Chondrocyte (in vitro differentiated cells): ENCODE data around the gene ZNF532. TPM values are rescaled to one million over a fixed set of nuclear protein-coding genes. Genes with fewer than 3 reads are reported as not detected.

ENCODE experiments used
- DNase-seq: peaks from one replicate; pipeline ENCODE4 v3.0.0; 2021; ENCODE audit warnings: mixed read lengths, low spot score
- H3K27ac Mint-ChIP-seq: one replicate; pipeline ENCODE4 v1.8.0; 2021; ENCODE audit warnings: mild to moderate bottlenecking, moderate library complexity, mixed read lengths; ENCODE audit not compliant: unreplicated experiment
- H3K27me3 Mint-ChIP-seq: 2 replicates; pipeline ENCODE4 v1.8.0; 2021; ENCODE audit warnings: low read depth, mixed read lengths
- H3K36me3 Mint-ChIP-seq: 2 replicates; pipeline ENCODE4 v1.8.0; 2021; ENCODE audit warnings: low read depth, mixed read lengths
- H3K4me1 Mint-ChIP-seq: 2 replicates; pipeline ENCODE4 v1.8.0; 2021; ENCODE audit warnings: low read depth, mild to moderate bottlenecking, mixed read lengths
- H3K4me3 Mint-ChIP-seq: one replicate; pipeline ENCODE4 v1.8.0; 2021; ENCODE audit warnings: mild to moderate bottlenecking, moderate library complexity, mixed read lengths; ENCODE audit not compliant: unreplicated experiment
- H3K9me3 Mint-ChIP-seq: 2 replicates; pipeline ENCODE4 v1.8.0; 2021; ENCODE audit warnings: low read depth, mixed read lengths
- total RNA-seq: library from RNA; stranded (reverse); gene quantifications from 3 replicates; pipeline ENCODE4 v1.2.1, GENCODE V29; 2021
- TF ChIP-seq, protein P1 (sequence below): fragments of 200-600 bp; sonication (generic); IDR thresholded peaks from 2 replicates; pipeline ENCODE4 v1.5.0; 2021; ENCODE audit warnings: antibody characterized with exemption, mild to moderate bottlenecking, moderate library complexity

Gene ZNF532
- total RNA-seq, 1 donor from 2014 or later: 162 TPM

DNA sequence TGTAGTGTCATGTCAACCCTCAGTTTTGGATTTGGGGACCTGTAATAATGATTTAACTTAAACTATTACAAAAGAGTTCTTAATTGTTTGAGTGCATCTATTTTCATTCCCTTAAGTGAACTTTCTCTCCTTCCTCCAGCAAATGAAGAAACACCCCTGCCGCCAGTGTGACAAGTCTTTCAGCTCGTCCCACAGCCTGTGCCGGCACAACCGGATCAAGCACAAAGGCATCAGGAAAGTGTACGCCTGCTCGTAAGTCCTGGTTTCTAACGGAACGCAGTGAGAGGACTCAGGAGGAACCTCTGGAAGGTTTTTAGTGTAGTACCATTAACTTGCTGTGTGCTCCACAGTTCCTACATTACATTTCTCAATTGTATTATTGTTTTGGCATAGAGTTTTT lies 114.2 kb downstream of the ZNF532 start:
- Mint-ChIP-seq H3K36me3 (peaks cover 44% of the 10 kb centered on the region), H3K27ac (no peak overlapping the region), H3K27me3 (no peaks in the 10 kb centered on the region), H3K4me3 (no peak overlapping the region), H3K9me3 (no peaks in the 10 kb centered on the region), H3K4me1 (peaks cover 32% of the 10 kb centered on the region)
- no peak for DNase-seq
- TF ChIP-seq, protein P1, sequence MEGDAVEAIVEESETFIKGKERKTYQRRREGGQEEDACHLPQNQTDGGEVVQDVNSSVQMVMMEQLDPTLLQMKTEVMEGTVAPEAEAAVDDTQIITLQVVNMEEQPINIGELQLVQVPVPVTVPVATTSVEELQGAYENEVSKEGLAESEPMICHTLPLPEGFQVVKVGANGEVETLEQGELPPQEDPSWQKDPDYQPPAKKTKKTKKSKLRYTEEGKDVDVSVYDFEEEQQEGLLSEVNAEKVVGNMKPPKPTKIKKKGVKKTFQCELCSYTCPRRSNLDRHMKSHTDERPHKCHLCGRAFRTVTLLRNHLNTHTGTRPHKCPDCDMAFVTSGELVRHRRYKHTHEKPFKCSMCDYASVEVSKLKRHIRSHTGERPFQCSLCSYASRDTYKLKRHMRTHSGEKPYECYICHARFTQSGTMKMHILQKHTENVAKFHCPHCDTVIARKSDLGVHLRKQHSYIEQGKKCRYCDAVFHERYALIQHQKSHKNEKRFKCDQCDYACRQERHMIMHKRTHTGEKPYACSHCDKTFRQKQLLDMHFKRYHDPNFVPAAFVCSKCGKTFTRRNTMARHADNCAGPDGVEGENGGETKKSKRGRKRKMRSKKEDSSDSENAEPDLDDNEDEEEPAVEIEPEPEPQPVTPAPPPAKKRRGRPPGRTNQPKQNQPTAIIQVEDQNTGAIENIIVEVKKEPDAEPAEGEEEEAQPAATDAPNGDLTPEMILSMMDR: no peak

DNA sequence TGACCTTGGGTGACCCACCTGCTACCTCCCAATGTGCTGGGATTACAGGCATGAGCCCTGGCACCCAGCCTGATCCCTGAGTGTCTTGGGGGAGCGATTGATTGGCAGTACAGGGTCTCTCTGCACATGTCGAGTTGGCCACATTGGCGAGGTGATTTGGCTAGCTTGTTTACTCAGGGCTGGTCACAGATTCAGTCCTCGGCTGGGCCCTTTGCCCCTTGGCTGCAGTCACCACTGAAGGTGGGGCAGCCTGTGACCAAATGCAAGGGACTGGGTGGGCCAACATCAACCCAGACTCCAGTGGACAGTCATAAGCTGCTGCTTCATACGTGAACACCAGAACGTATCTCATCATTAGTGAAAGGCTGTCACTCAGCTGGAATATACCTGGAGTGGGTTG lies 114.9 kb downstream of the ZNF532 start:
- DNase-seq: no peak
- TF ChIP-seq, protein P1: no peak
- Mint-ChIP-seq H3K9me3 (no peaks in the 10 kb centered on the region), H3K27me3 (no peaks in the 10 kb centered on the region), H3K27ac (no peak overlapping the region), H3K36me3 (peaks cover 45% of the 10 kb centered on the region), H3K4me3 (no peak overlapping the region), H3K4me1 (peaks cover 32% of the 10 kb centered on the region)

DNA sequence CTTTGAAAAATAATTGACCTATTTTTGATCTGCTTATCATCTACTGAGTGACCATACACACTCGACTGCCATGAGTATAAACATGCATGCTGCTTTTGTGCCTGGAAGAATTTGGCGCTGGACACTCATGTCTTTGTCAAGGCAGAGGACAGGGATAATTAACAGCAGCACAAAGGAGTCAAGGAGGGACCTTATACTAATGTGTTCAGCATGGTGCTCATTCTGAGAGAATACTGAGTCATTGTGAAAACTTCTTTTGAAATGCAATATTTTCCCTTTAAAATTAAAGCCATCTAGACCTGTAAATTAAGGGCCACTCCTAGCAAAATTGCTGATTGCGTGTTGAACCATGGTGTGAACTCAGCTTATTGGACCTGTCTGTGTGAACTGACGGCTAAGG lies 116.3 kb downstream of the ZNF532 start:
- TF ChIP-seq, protein P1: no peak
- Mint-ChIP-seq H3K36me3 (peaks cover 42% of the 10 kb centered on the region), H3K27ac (no peak overlapping the region), H3K4me1 (peaks cover 20% of the 10 kb centered on the region), H3K27me3 (no peaks in the 10 kb centered on the region), H3K4me3 (no peak overlapping the region), H3K9me3 (no peaks in the 10 kb centered on the region)
- DNase-seq: no peak

GRCh38 chr18:58983260-58984155 lies 118.8 kb downstream of the ZNF532 start:
- H3K4me1 Mint-ChIP-seq: peaks cover 15% of the 10 kb centered on the region
- no peaks in the 10 kb centered on the region for H3K9me3 Mint-ChIP-seq
- peaks cover 44% of the 10 kb centered on the region for H3K36me3 Mint-ChIP-seq
- H3K4me3 Mint-ChIP-seq: no peak overlapping the region
- TF ChIP-seq, protein P1: no peak
- peak overlapping the region; percentile 78 for H3K27ac Mint-ChIP-seq
- H3K27me3 Mint-ChIP-seq: no peaks in the 10 kb centered on the region
- no peak for DNase-seq

DNA sequence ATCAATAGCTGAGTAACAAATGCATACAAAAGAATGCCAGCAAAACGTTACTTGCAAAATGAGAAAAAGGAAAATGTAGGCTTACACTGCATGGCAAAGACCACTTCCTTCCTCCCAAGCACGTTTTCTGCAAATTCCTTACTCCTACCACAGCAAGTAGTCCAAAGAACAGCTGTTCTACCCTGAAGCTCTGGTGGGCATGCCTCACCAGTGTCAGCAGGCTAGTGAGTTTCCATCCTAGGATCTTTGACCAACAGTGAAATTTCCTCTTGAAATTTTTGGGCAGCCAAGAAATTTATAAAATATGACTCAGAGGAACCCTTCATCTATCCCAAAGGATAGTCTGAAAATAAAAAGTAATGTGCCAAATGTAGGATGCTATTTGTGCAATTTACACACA lies 123.9 kb downstream of the ZNF532 start:
- Mint-ChIP-seq H3K27ac (no peak overlapping the region), H3K9me3 (peaks cover 14% of the 10 kb centered on the region), H3K4me1 (peaks cover 63% of the 10 kb centered on the region), H3K36me3 (peaks cover 10% of the 10 kb centered on the region), H3K4me3 (no peak overlapping the region), H3K27me3 (no peaks in the 10 kb centered on the region)
- no peak for DNase-seq
- TF ChIP-seq, protein P1: no peak
